ENCODE data around the gene TAOK2.
"Not testable (repeated sequence)": the region's sequence is repeated elsewhere in the genome, so short reads cannot be mapped to it uniquely, and the experiment has no call there.

TAOK2 gene

GRCh38 chr16:30003670-30004423, 30.2 kb downstream of the TAOK2 start:
- no peak for DNase-seq (ENCODE audit: low read depth, low spot score)

- DNase-seq (ENCODE audit: low read depth, low spot score), result no peak
Observed at GRCh38 chr16:30004424-30004776, 30.7 kb downstream of the TAOK2 start.

- no peak for DNase-seq (ENCODE audit: low read depth, low spot score)
Observed at GRCh38 chr16:30004811-30005242, 31.2 kb downstream of the TAOK2 start.

- no peak for DNase-seq (ENCODE audit: low read depth, low spot score)
Observed at GRCh38 chr16:30005341-30006094, 31.9 kb downstream of the TAOK2 start.

- DNase-seq (ENCODE audit: low read depth, low spot score), result no peak
Observed at GRCh38 chr16:30006095-30006473, 32.4 kb downstream of the TAOK2 start.

- no peak for DNase-seq (ENCODE audit: low read depth, low spot score)
Observed at GRCh38 chr16:30006659-30007377, 33.1 kb downstream of the TAOK2 start.

GRCh38 chr16:30007378-30007895, 33.8 kb downstream of the TAOK2 start:
- DNase-seq (ENCODE audit: low read depth, low spot score), result no peak

GRCh38 chr16:30009085-30009862, 35.6 kb downstream of the TAOK2 start:
- DNase-seq (ENCODE audit: low read depth, low spot score), result no peak

GRCh38 chr16:30009990-30010843, 36.5 kb downstream of the TAOK2 start:
- DNase-seq (ENCODE audit: low read depth, low spot score), result no peak

- no peak for DNase-seq (ENCODE audit: low read depth, low spot score)
Observed at GRCh38 chr16:30010844-30011713, 37.4 kb downstream of the TAOK2 start, which contains the start of gene DOC2A. Gene DOC2A, minus strand, starts transcription at chr16:30011027. Its CDS starts 805 bp downstream, at chr16:30010222.

GRCh38 chr16:30011714-30012504, 38.2 kb downstream of the TAOK2 start:
- DNase-seq (ENCODE audit: low read depth, low spot score), result no peak

GRCh38 chr16:30012598-30012997, 38.9 kb downstream of the TAOK2 start:
- DNase-seq (ENCODE audit: low read depth, low spot score), result not testable (repeated sequence)

GRCh38 chr16:30015450-30015849, 41.8 kb downstream of the TAOK2 start:
- DNase-seq (ENCODE audit: low read depth, low spot score), result not testable (repeated sequence)

GRCh38 chr16:30016555-30017276, 43.0 kb downstream of the TAOK2 start:
- no peak for DNase-seq (ENCODE audit: low read depth, low spot score)

- no peak for DNase-seq (ENCODE audit: low read depth, low spot score)
Observed at GRCh38 chr16:30017277-30017656, 43.6 kb downstream of the TAOK2 start.

GRCh38 chr16:30017937-30018336, 44.3 kb downstream of the TAOK2 start:
- DNase-seq (ENCODE audit: low read depth, low spot score), result not testable (repeated sequence)

- DNase-seq (ENCODE audit: low read depth, low spot score), result no peak
Observed at GRCh38 chr16:30018731-30019158, 45.1 kb downstream of the TAOK2 start.

GRCh38 chr16:30022887-30023286, 49.2 kb downstream of the TAOK2 start, which contains the start of gene C16orf92:
Gene C16orf92, plus strand, starts transcription at chr16:30023198. Its CDS starts 143 bp downstream, at chr16:30023341.
- no peak for DNase-seq (ENCODE audit: low read depth, low spot score)

Measured in smooth muscle cell of the brain vasculature (primary cell).